ENCODE measurements around the gene ZNF358. TPM values are rescaled to one million over a fixed set of nuclear protein-coding genes. Genes with fewer than 3 reads are reported as not detected.

The ZNF358 gene
- polyA plus RNA-seq, 10 donors, result 35.8 to 55.2 (median 41.5) TPM

DNA sequence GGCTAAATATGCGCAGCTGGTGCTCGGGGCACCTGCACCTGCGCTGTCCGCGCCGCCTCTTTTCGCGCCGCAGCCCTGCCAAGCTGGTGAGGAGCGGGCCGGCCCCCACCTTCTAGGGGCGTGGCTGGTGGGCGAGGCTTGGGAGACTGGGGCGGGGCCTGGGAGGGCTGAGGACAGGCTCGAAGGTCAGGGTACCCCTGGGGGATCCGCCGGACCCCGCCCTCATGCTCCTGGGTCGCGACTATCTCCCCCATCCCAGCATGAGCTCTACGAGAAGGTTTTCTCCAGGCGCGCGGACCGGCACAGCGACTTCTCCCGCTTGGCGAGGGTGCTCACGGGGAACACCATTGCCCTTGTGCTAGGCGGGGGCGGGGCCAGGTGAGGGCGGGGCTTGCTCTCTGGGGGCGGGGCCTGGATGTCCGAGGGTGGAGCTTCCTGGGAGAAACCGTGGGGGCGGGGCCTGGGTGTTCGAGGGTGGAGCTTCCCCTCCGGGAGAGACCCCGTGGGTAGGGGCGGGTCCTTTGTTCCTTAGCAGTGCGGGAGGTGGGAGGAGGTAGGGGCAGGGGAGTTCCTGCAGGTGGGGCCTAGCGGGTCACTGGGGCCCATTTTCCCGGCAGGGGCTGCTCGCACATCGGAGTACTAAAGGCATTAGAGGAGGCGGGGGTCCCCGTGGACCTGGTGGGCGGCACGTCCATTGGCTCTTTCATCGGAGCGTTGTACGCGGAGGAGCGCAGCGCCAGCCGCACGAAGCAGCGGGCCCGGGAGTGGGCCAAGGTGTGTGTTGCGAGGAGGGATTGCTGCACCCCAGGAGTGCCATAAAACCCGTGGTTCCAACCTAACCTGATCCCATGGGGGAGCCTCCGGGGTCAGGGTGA, 39.3 kb downstream of the ZNF358 start:
- DNase-seq, result no peak

DNA sequence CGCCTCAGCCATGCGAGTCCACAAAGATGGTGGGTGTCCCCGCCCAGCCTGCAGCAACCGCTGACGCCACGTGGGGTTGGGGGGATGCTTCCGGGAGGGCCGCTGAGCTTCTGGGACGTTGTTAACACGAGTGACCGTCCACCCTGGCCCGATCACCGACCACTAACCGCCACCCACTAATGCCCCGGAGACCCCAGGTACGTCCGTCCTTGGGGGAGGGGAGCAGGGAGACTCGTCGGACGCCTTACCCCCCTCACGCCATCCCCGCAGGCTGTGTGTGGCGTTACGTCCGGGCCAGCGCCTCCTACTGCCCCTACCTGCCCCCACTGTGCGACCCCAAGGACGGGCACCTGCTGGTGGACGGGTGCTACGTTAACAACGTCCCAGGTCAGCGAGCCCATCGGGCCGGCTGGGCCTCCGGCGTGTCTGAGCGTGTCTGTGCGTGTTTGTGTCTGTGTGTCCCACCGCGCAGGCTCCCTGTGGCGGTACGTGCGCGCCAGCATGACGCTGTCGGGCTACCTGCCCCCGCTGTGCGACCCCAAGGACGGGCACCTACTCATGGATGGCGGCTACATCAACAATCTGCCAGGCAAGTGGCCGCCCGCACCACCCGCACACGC, 40.9 kb downstream of the ZNF358 start:
- DNase-seq, result no peak

DNA sequence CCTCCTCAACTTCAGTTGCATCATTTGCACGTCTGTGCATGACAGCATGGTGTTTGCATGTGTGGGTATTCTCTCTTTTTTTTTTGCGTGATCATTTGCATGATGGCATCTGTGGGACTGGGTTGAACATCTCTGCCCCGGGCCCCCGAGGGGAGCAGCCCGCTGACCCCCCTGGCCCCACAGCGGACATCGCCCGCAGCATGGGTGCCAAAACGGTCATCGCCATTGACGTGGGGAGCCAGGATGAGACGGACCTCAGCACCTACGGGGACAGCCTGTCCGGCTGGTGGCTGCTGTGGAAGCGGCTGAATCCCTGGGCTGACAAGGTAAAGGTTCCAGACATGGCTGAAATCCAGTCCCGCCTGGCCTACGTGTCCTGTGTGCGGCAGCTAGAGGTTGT, 42.8 kb downstream of the ZNF358 start:
- no peak for DNase-seq

DNA sequence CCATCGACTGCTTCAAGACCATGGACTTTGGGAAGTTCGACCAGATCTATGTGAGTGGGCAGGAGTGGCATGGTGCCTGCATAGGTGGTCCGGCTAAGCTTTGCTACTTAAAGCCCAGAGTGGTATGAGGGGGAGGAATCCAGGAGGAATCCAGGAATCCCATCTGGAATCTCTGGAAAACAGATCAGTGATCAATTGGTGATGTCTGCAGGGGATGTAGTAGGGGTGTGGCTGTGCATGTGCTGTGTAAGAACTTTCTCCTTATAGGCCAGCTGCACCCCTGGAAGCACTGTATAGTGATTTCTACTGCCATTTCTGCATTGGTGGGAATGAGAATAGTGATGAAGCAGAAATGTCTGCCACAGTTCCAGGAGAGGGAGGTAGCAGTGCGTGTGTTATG, 43.2 kb downstream of the ZNF358 start:
- no peak for DNase-seq

DNA sequence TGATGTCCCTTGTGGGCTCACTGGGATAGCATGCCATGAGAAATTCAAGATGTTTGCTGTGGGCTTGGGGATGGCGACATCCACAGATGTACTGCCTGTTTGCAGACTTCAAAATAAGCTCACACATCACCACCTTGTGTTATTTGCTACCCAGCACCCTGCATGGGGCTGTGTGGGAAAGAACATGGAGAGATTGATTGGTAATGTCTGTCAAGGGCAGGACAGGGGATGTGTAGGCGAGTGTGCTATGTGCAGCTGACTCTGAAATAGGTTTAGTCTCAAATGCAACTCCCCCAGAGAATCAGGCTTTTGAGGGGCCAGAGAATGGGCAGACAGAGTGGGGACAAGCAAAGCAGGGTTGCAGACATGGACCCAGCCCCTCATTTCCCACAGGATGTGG, 44.4 kb downstream of the ZNF358 start:
- DNase-seq, result no peak

DNA sequence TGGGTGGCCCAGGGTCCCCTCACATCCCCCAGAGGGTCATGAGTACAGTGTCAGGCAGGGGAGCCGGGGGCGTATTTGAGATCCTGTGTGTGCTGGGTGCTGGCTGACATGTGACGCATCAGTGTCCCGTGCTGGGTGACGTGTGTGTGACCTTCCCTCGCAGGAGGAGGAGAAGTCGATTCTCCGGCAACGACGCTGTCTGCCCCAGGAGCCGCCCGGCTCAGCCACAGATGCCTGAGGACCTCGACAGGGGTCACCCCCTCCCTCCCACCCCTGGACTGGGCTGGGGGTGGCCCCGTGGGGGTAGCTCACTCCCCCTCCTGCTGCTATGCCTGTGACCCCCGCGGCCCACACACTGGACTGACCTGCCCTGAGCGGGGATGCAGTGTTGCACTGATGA, 45.4 kb downstream of the ZNF358 start:
- no peak for DNase-seq

DNA sequence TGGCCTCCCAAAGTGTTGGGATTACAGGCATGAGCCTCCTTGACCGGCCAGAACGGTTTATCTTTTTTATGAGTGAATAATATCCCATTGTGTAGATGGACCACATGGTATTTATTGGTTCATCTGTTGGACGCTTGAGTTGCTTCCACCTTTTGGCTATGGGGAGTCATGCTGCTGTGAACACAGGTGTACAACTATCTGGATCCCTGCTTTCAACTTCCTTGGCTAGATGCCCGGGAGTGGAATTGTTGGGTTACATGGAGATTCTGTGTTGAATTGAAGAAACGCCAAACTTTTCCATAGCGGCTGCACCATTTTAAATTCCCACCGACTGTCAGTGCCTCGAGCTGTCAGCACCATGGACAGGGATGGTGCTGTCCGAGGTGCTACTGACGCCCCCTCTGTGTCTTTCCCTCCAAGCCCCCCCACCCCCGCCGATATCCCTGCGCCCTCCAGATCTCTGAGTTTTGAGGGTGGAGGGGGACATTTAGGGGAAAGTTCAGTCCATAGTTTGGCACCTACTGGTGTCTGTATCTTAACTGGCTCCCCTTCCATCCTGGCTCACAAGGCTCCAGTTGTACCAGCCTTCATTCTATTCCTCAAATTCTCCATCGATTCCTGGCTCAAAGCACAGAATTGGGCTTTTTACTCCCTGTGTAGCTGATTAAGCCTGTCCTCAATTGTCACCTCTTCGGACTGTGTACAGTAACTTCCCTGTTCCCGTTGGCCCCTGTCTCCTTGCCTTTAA, 46.9 kb downstream of the ZNF358 start:
- no peak for DNase-seq

DNA sequence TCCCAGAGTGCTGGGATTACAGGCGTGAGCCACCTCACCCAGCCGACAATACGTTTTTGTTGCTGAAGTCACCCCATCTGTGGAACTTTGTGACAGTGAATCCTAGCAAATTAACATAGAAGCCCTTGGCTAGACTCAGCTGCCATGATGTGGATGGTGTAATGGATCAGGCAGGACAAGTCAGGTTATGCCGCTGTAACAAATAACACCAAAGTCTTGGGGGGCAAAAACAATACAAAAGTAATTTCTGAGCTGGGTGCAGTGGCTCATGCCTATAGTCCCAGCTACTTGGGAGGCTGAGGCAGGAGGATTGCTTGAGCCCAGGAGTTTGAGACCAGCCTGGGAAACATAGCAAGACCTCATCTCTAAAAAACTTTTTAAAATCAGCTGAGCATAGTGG, 49.0 kb downstream of the ZNF358 start:
- no peak for DNase-seq

DNA sequence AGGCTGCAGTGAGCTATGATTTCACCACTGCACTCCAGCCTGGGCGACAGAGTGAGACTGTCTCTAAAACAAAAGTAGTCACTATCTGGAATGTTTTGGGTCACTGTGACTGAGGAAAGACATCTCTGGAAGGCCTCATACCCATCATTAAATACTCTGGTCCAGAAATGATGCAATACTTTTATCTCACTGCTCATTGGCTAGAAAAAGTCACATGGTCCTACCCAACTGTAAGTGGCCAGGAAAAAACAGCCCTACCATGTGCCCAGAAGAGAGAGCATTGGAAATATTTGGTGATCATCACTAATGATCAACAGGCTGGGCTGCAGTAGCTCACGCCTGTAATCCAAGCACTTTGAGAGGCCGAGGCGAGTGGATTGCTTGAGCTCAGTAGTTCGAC, 49.4 kb downstream of the ZNF358 start:
- no peak for DNase-seq

Other genes starting within 250 kb of the ZNF358 start
- gene INSR, start 221.7 kb upstream of the ZNF358 start, polyA plus RNA-seq (ENCODE audit: insufficient read length in 10 of 10), result 10 to 100 TPM; 10.4 to 19.0 (median 14.3) TPM
- 10 to 100 TPM; 10.6 to 17.8 (median 14.1) TPM for gene ARHGEF18, start 167.2 kb upstream of the ZNF358 start, polyA plus RNA-seq (ENCODE audit: insufficient read length in 10 of 10)
- 1 to 10 TPM; 1.9 to 3.6 (median 2.4) TPM for gene PEX11G, start 27.1 kb upstream of the ZNF358 start, polyA plus RNA-seq (ENCODE audit: insufficient read length in 10 of 10)
- 10 to 100 TPM in 9 of 10 donors, 1 to 10 TPM in 1; 8.2 to 13.8 (median 12.0) TPM for gene MCOLN1, start 6.5 kb downstream of the ZNF358 start, polyA plus RNA-seq (ENCODE audit: insufficient read length in 10 of 10)
- gene PNPLA6, start 19.6 kb downstream of the ZNF358 start, polyA plus RNA-seq (ENCODE audit: insufficient read length in 10 of 10), result 10 to 100 TPM; 24.2 to 32.7 (median 27.4) TPM
- gene CAMSAP3, start 79.8 kb downstream of the ZNF358 start, polyA plus RNA-seq (ENCODE audit: insufficient read length in 10 of 10), result 1 to 10 TPM in 2 of 10 donors, under 1 TPM in 7, not detected in 1; 0.05 to 2.0 (median 0.24) TPM
- gene XAB2, start 113.4 kb downstream of the ZNF358 start, polyA plus RNA-seq (ENCODE audit: insufficient read length in 10 of 10), result 10 to 100 TPM; 18.7 to 29.6 (median 23.1) TPM
- 10 to 100 TPM; 48.6 to 90.3 (median 69.3) TPM for gene PET100, start 113.7 kb downstream of the ZNF358 start, polyA plus RNA-seq (ENCODE audit: insufficient read length in 10 of 10)
- under 1 TPM in 1 of 10 donors, not detected in 9; 0.26 TPM for gene PCP2, start 117.6 kb downstream of the ZNF358 start, polyA plus RNA-seq (ENCODE audit: insufficient read length in 10 of 10)
- 1 to 10 TPM; 2.1 to 7.9 (median 6.0) TPM for gene STXBP2, start 121.0 kb downstream of the ZNF358 start, polyA plus RNA-seq (ENCODE audit: insufficient read length in 10 of 10)
- gene RETN, start 152.9 kb downstream of the ZNF358 start, polyA plus RNA-seq (ENCODE audit: insufficient read length in 10 of 10), result 1 to 10 TPM; 1.1 to 3.6 (median 2.4) TPM
- gene MCEMP1, start 161.0 kb downstream of the ZNF358 start, polyA plus RNA-seq (ENCODE audit: insufficient read length in 10 of 10), result under 1 TPM in 6 of 10 donors, not detected in 4; 0.10 to 0.38 (median 0.28) TPM
- gene TRAPPC5, start 164.7 kb downstream of the ZNF358 start, polyA plus RNA-seq (ENCODE audit: insufficient read length in 10 of 10), result 10 to 100 TPM; 26.0 to 45.4 (median 32.8) TPM
- under 1 TPM in 9 of 10 donors, not detected in 1; 0.22 to 0.97 (median 0.48) TPM for gene FCER2, start 186.0 kb downstream of the ZNF358 start, polyA plus RNA-seq (ENCODE audit: insufficient read length in 10 of 10)
- gene CLEC4G, start 216.0 kb downstream of the ZNF358 start, polyA plus RNA-seq (ENCODE audit: insufficient read length in 10 of 10), result under 1 TPM in 4 of 10 donors, not detected in 6; 0.17 to 0.29 (median 0.24) TPM
- 1 to 10 TPM; 2.2 to 4.5 (median 3.7) TPM for gene CD209, start 231.4 kb downstream of the ZNF358 start, polyA plus RNA-seq (ENCODE audit: insufficient read length in 10 of 10)
- gene CLEC4M, start 247.1 kb downstream of the ZNF358 start, polyA plus RNA-seq (ENCODE audit: insufficient read length in 10 of 10), result under 1 TPM in 7 of 10 donors, not detected in 3; 0.11 to 0.56 (median 0.26) TPM